Activated CD8-positive, alpha-beta memory T cell treated with anti-CD3 and anti-CD28 coated beads, Interleukin-2, amount 50 U/mL, for 1 hour (primary cell): ENCODE results near the gene PAN2.

Experiments used
- DNase-seq: peaks from one replicate; pipeline ENCODE4 v3.0.0-alpha.2; 2020; ENCODE audit errors: extremely low read depth

PAN2 gene, protein sequence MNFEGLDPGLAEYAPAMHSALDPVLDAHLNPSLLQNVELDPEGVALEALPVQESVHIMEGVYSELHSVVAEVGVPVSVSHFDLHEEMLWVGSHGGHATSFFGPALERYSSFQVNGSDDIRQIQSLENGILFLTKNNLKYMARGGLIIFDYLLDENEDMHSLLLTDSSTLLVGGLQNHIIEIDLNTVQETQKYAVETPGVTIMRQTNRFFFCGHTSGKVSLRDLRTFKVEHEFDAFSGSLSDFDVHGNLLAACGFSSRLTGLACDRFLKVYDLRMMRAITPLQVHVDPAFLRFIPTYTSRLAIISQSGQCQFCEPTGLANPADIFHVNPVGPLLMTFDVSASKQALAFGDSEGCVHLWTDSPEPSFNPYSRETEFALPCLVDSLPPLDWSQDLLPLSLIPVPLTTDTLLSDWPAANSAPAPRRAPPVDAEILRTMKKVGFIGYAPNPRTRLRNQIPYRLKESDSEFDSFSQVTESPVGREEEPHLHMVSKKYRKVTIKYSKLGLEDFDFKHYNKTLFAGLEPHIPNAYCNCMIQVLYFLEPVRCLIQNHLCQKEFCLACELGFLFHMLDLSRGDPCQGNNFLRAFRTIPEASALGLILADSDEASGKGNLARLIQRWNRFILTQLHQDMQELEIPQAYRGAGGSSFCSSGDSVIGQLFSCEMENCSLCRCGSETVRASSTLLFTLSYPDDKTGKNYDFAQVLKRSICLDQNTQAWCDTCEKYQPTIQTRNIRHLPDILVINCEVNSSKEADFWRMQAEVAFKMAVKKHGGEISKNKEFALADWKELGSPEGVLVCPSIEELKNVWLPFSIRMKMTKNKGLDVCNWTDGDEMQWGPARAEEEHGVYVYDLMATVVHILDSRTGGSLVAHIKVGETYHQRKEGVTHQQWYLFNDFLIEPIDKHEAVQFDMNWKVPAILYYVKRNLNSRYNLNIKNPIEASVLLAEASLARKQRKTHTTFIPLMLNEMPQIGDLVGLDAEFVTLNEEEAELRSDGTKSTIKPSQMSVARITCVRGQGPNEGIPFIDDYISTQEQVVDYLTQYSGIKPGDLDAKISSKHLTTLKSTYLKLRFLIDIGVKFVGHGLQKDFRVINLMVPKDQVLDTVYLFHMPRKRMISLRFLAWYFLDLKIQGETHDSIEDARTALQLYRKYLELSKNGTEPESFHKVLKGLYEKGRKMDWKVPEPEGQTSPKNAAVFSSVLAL

DNA sequence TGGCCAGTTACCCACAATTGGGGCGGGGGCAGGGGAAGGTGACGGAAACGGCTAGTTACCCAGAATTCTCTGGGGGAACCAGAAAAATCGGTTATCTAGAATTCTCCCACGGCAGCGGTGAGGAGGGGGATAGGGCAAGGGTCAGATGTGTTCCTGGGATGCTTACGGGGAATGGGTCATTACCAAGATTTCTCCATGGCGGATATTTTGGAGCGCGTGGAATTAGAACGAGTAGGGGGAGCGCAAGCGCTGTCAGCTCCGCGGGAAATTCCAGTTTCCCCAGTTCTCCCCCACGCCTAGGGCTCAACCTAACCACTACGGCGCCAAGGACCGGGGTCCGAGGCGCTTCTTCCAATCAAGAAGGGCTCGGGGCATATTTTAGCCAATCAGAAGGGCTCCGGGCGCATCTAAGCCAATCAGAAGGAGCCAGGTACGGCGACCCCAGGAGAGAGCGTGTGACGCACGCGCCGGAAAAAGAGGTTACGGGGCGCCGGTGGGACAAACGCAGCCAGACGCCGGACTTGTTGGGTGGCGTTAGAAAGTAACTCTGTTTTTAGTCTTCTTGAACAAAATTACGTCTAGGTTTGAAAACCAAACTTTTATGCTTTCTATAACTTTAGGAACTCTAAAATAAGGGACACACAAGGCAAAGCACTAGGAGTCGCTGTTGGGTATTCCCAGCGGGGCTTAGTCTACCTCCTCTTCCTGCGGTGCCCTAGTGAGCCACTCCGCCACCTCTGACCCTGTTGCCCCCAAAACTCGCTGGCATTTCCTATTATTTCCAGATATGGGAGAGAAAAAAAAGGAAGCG is at the start of gene PAN2:
PAN2 (minus strand) TSS at position 322 of the 811 bp plus-strand sequence. CDS start 906 bp downstream, outside the sequence.
- DNase-seq: peak; percentile 86

DNA sequence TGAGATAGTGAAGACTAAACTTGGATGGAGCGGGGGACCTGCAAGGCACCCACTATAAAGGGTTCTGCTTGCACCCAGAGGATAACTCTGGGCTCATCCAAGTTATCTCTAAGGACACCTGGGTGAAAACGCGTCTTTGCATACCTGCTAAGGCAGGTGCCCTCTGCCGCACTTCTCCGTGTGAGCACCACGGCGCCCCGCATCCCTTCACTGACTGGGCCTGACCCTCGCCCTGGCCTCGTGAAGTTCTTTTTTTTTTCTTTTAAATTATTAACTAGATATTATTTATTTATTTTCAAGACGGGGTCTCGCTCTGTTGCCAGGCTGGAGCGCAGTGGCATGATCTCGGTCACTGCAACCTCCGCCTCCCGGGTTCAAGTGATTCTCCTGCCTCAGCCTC is 48.8 kb upstream of the PAN2 start:
- no peak for DNase-seq

DNA sequence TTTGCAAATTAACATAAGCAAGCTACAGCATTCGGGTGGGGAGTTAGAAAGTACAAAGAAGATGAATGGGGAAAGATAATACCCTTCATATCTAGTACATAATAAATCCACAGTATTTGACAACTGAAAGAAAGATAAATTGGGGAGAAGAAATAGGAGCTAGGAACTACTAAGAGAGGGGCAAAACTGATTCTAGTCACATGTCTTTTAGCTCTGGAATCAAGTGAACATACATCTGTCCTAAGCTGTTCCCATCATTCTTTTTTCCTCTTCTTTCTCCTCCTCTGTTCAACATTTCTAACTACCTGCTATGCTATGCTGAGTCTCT is 44.2 kb upstream of the PAN2 start:
- DNase-seq: no peak

DNA sequence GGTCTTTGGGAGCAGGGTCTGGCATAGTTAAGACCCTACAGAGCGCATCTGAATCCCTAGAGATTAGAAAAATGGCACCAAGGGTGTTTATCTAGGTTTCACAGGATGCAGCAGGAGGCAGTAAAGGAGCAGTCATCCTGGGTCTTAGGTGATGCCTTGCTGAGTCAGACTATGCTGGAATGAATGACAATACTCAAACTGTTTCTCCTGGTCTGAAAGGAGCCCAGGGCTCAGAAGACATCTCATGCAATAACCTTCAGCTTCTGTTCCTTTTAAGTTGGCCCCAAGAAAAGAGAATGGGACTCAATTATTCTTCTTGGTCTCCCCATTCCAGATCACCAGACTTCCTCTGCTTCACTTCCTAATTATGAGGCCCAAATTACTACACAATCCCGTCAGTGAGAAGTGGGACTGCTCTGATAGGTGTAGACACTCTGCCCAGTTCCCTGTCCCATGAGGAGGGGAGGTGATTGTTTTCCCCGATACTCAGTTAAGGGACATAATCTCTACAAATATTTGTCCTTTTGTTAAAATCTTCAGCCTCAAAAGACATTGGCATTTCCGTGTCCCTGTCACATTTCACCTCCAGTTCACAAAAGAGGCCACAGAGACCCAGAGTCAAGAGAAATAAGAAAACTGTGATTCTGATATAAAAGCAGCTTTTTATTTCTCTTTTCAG is 43.6 kb upstream of the PAN2 start:
- DNase-seq: no peak

DNA sequence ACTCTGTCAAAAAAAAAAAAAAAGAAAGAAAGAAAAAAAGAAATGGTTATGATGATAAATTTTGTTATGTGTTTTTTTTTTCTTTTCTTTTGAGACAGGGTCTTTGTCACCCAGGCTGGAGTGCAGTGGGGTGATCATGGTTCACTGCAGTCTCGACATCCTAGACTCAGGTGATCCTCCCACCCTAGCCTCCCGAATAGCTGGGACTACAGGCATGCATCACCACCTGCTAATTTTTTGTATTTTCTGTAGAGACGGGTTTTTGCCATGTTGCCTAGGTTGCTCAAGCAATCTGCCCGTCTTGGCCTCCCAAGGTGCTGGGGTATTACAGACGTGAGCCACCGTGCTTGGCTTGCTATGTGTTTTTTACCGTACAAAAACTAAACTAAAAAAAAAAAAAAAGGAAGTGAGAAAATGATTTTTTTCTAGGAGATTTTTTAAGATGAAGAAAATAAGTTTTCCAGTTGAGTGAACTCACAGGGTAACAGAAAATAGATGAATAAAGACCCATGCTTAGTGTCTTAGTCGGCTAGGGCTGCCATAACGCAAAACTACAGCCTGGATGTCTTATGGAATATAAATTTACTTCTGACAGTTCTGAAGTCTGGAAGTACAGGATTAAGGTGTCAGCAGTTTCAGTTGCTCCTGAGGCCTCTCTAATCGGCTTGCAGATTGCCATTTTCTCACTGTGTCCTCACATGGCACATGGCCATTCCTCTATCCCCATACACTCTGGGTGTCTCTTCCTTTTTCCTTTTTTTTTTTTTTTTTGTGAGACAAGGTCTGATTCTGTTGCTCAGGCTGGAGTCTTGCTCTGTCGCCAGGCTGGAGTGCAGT is 42.0 kb upstream of the PAN2 start:
- no peak for DNase-seq

DNA sequence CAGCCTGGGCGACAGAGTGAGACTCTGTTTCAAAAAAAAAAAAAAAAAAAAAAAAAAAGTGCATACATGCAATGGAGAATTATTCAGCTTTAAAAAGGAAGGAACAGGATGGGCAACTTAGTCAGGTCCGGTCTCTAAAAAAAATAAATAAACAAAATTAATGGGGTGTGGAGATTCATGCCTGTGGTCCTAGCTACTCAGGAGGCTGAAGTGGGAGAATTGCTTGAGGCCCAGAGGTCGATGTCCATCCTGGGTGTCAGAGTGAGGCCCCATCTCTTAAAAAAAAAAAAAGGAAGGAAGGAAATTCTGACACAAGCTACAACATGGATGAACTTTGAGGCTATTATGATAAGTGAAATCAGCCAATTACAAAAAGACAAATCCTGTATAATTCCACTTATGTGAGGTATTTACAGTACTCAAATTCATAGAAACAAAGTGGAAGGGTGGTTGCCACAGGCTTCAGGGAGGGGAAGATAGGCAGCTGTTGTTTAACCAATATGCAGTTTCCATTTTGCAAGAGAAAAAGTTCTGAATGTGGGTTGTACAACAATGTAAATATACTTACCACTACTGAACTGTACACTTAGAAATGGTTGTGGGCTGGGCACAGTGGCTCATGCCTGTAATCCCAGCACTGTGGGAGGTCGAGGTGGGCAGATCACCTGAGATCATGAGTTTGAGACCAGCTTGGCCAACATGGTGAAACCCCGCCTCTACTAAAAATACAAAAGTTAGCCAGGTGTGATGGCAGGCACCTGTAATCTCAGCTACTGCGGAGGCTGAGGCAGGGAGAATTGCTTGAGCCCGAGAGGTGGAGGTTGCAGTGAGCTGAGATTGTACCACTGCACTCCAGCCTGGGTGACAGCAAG is 41.2 kb upstream of the PAN2 start:
- no peak for DNase-seq

DNA sequence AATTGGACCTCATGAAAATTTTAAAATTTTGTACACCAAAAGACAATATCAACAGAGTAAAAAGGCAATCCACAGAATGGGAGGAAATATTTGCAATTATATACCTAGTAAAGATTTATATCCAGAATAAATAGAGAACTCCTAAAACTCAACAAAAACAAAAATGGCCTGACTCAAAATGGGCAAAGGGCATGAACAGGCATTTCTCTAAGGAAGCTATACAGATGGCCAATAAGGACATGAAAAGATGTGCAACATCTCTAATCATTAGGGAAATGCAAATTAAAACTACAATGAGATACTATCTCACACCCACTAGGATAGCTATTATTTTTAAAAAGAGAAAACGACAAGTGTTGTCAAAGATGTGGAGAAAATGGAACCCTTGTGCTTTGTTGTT is 39.7 kb upstream of the PAN2 start:
- no peak for DNase-seq

DNA sequence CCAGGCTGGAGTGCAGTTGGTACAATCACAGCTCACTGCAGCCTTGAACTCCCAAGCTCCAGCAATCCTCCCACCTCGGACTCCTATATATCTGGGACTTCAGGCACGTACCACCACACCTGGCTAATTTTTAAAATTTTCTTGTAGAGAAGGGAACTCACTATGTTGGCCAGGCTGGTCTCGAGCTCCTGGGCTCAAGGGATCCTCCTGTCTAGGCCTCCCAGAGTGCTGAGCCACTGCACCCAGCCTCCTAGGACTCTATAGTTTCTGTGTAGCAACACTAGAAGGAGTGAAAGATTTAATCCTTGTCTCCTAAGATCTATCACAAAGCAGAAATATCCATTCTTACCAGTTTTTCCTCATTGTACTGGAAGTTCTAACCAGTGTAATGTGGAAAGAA is 33.1 kb upstream of the PAN2 start:
- no peak for DNase-seq

DNA sequence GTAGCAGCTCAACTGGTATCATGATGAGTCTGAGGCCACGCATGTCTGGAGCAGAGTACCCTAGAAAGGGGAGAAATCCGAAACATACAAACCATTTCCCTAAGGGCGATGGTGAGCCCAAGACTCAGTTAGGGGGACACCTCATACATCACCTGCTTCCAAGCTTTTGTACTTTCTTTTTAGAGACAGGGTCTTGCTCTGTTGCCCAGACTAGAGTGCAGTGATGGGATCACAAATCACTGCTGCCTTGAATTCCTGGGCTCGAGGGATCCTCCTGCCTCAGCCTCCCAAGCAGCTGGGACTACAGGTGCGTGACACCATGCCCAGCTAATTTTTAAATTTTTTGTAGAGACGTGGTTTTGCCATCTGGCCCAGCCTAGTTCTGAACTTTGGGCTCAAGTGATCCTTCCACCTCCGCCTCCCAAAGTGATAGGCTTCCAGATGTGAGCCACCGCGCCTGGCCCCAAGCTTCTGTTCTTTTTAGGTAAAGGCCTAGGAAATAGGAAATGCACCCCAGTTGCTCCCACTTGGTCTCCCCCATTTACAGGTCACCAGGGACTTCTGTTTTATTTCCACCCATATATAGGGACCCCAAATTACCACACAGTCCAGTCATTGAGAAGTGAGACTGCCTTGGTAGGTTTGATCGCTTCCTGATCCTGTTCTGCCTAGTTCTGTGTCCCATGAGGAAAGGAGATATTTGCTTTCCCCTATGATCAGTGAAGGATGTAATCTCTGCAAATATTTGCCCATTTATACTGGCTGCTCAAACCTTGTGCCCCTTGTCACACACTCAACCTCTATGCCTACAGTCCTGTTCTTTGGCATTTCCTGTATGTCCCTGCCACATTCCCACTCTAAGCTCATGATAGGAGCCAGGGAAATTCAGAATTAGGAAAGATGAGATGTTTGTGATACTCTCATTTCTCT is 28.6 kb upstream of the PAN2 start, which contains the start of gene APOF:
APOF (minus strand) TSS at position 728 of the 930 bp plus-strand sequence; CDS start at position 616, 112 bp downstream.
- no peak for DNase-seq

DNA sequence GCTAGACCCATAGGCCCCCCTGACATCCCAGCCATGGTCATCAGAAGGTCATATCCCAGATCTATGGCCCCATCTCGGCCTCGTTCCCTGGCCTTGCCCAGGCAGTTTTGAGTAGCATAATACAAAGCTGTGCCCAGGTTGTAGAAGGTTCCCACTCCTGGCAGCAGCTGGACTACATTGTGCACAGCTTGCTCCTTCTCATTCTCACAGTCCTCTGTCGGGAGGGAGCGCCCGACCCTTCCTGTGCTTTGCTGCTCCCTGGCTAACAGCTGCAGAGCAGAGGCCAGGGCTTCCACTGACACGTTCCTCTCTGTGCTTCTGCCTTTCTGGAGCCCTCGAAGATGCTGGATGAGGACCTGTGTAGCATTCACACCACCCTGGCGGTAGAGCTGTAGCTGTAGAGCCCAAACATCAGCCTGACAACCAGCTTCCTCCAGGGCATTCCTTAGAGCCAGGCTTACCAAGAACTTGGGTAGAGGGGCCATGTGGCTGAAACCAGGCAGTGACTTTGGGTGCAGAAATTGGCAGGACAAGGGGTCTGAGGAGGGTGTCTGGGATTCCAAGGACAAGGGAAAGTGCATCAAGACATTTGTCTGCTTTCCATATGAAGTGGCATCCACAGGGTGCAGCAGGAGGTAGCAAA is 27.8 kb upstream of the PAN2 start:
- DNase-seq: no peak

DNA sequence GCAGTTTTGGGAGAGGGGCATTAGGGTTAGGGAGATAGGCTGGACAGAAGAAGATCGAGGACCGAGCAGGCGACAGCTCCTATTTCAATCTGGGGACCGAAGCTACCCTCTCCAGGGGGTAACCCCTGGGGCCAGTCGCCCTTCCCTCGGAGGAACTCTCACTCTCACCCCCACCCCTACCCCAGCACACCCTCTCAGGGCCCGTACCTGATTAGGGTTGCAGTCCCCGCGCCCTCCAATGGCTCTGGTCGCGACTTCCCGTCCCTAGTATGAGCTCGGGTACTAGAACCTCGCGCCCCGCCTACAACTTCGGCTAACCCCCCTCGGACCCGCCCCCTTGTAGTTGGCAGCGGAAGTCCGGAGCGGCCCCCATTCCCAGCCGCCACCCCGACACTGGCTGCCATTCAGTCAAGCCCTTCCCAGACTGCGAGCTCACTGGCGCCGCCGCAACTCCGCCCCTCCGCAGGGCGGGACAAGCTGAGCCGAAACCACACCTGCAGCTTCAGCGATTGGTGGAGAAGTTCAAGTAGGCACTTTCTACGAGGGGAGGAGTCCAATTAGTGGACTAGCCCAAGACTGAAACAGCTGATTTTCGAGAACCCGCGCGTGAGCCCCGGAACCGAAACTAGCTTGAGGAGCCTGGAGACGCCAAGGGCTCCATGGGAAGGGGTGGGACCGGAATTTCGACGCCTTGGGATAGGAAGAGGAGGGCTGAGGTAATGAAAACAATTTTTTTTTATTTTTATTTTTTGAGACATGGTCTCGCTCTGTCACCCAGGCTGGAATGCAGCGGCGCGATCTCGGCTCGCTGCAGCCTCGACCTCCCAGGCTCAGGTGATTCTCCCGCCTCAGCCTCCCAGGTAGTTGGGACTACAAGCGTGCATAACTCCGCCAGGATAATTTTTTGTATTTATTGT is 26.3 kb upstream of the PAN2 start, which contains the start of gene STAT2:
STAT2 (minus strand) TSS at position 257 of the 917 bp plus-strand sequence. CDS start 3,536 bp downstream, outside the sequence.
- peak; percentile 98 for DNase-seq

DNA sequence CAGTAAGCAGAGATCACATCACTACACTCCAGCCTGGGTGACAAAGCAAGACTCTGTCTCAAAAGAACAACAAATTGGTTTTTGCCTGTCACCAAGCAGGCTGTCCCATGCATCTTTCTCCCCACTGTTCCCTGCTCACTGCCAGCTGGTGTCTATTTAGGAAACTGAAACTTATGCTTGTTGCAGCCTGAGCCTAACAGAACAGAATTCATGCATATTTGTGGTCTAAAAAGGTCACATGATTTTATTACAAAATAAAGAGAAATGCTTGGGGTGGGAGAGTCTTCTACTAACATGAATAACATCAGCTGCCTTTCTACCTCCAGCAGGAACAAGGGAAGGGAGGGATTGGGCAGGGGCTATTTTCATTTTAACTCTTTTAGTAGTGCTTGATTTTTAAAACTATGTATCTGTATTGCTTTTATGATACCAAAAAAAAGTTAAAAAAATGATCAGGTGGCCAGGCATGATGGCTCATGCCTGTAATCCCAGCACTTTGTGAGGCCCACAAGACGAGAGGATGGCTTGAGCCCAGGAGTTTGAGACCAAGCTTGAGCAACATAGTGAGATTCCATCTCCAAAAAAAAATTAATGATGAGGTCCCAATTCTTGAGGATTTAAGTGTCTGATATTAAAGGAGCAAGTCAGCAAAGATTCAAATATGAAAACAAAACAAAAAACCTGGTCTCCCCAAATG is 25.2 kb upstream of the PAN2 start:
- no peak for DNase-seq

DNA sequence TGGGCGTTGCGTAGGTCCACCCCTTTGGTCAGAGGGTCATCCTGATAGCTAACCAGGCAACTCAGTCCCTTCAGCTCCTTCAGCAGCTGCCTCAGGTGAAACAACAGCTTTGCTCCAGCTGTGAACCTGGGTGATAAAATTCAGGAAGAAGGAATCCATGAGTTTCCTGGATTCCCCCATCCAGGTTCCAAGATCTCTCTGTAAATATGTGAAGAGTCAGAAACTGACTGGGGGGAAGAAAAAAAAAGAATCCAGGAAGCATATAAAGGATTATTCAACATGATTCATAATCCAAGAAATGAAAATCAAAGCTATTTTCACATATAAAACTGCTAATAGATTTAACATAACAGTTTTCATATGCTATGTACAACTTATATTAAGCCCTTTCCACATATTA is 17.5 kb upstream of the PAN2 start:
- DNase-seq: no peak

DNA sequence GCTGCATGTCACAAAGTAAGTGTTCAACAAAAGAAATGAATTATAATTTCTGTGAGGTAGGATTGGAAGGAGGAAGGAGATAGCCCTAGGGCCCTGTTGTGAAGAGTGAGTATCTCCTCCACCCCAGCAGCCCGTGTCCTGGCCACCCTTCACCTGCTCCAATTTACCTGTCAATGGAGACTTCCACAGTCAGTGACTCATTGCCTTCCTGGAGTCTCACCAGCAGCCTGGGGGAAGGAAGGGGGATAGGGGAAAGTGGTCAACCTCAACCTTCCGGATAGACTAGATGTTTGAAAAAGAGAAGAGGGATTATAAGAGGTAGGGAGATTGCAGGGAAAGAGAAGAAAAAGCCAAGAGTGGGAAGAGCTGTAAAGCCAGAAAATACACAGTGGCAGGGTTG is 16.9 kb upstream of the PAN2 start:
- DNase-seq: no peak

DNA sequence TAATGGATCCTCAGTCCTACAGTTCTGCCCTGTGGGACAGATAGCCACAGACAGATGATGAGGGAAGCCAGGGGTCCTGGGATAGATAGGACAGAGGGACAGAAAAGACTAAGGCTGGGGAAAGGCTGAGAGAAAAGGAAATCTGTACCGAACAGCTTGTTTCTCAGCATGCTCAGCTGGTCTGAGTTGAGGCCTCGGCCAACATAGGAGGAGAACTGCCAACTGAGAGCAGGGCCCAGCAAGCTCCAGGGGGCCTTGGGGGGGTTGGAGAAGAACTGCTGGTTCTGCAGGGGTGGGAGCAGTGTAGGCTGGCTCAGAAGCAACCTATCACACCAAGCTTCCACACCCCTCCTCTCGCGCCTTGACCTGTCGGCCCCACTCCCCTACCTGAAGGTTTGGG is 15.0 kb upstream of the PAN2 start:
- no peak for DNase-seq
